Measurements from ENCODE around the gene SMARCB1. TPM values are rescaled to one million over a fixed set of nuclear protein-coding genes. Genes with fewer than 3 reads are reported as not detected.

SMARCB1 gene
- total RNA-seq, 2 donors from 2014 or later: 65.9 to 79.3 TPM

- intact Hi-C loops (cut with DNase I, micrococcal nuclease): no loop called here
- DNase-seq: no peak
- no peak for ATAC-seq
These were observed 10.9 kb upstream of the SMARCB1 start for GRCh38 chr22:23775779-23776375.

- intact Hi-C loops (cut with DNase I, micrococcal nuclease): no loop called here
- DNase-seq: peak in 1 of 2 donors; percentile 54
- no peak for ATAC-seq
These were observed 8.8 kb upstream of the SMARCB1 start for GRCh38 chr22:23777776-23778576.

GRCh38 chr22:23778577-23778900 is 8.2 kb upstream of the SMARCB1 start:
- DNase-seq (no peak), ATAC-seq (no peak)
- intact Hi-C loops (cut with DNase I, micrococcal nuclease): no loop called here

GRCh38 chr22:23779083-23779482 is 7.7 kb upstream of the SMARCB1 start:
- intact Hi-C loops (cut with DNase I, micrococcal nuclease): no loop called here
- ATAC-seq: no peak
- DNase-seq: no peak

GRCh38 chr22:23779731-23780130 is 7.0 kb upstream of the SMARCB1 start:
- ATAC-seq: no peak
- DNase-seq: no peak
- intact Hi-C loops (cut with DNase I, micrococcal nuclease): no loop called here

- DNase-seq (no peak), ATAC-seq (no peak)
- intact Hi-C loops (cut with DNase I, micrococcal nuclease): no loop called here
These were observed 6.5 kb upstream of the SMARCB1 start for GRCh38 chr22:23780146-23780748.

GRCh38 chr22:23781065-23781464 is 5.7 kb upstream of the SMARCB1 start:
- ATAC-seq (no peak), DNase-seq (no peak)
- intact Hi-C loops (cut with DNase I, micrococcal nuclease): no loop called here

- ATAC-seq (no peak), DNase-seq (no peak)
- intact Hi-C loops (cut with DNase I, micrococcal nuclease): no loop called here
These were observed 5.1 kb upstream of the SMARCB1 start for GRCh38 chr22:23781511-23782183.

- intact Hi-C loops (cut with DNase I, micrococcal nuclease): no loop called here
These were observed 4.5 kb upstream of the SMARCB1 start for GRCh38 chr22:23782252-23782651.

GRCh38 chr22:23782703-23783102 is 4.1 kb upstream of the SMARCB1 start:
- intact Hi-C loops (cut with DNase I, micrococcal nuclease): no loop called here
- DNase-seq (no peak), ATAC-seq (no peak)

More at GRCh38 chr22:23782252-23782651, 4.5 kb upstream of the SMARCB1 start:
- no peak for DNase-seq
- ATAC-seq: no peak

- intact Hi-C loops (cut with DNase I, micrococcal nuclease): no loop called here
- ATAC-seq: no peak
- DNase-seq: no peak
These were observed 3.3 kb upstream of the SMARCB1 start for GRCh38 chr22:23783265-23784150.

- intact Hi-C loops (cut with DNase I, micrococcal nuclease): no loop called here
- peak in 1 of 2 donors; percentile 72 for DNase-seq
- peak; percentile 47 for ATAC-seq
These were observed 2.5 kb upstream of the SMARCB1 start for GRCh38 chr22:23784215-23784732.

GRCh38 chr22:23786261-23786710 is 480 bp upstream of the SMARCB1 start:
- intact Hi-C loops (cut with DNase I, micrococcal nuclease): no loop called here
- ATAC-seq: no peak
- DNase-seq: no peak

GRCh38 chr22:23787600-23787896 is 782 bp downstream of the SMARCB1 start:
- DNase-seq (no peak), ATAC-seq (peak; percentile 5)
- intact Hi-C loops (cut with DNase I, micrococcal nuclease): no loop called here

- intact Hi-C loops (cut with DNase I, micrococcal nuclease): no loop called here
- ATAC-seq (no peak), DNase-seq (no peak)
These were observed 1.1 kb downstream of the SMARCB1 start for GRCh38 chr22:23787910-23788309.

GRCh38 chr22:23789121-23789520 is 2.4 kb downstream of the SMARCB1 start:
- intact Hi-C loops (cut with DNase I, micrococcal nuclease): no loop called here
- ATAC-seq (no peak), DNase-seq (no peak)

- DNase-seq (no peak), ATAC-seq (no peak)
- intact Hi-C loops (cut with DNase I, micrococcal nuclease): no loop called here
These were observed 2.9 kb downstream of the SMARCB1 start for GRCh38 chr22:23789638-23790037.

- DNase-seq (no peak), ATAC-seq (no peak)
These were observed 4.3 kb downstream of the SMARCB1 start for GRCh38 chr22:23790819-23791737.

More at GRCh38 chr22:23790819-23791737, 4.3 kb downstream of the SMARCB1 start:
- intact Hi-C loops (cut with DNase I, micrococcal nuclease): no loop called here
